ENCODE data around the gene SLC24A3.

- TF ChIP-seq CTCF (IDR thresholded peaks at IDR 0.05; ENCODE audit: insufficient read depth, low read depth, low read length), result no peak
- TF ChIP-seq EZH2 (IDR thresholded peaks at IDR 0.05; ENCODE audit: insufficient read depth, low read length), result no peak
Observed at GRCh38 chr20:19426356-19426755, 213.9 kb downstream of the SLC24A3 start.

Data from astrocyte (in vitro differentiated cells and primary cell).